Right lobe of liver (tissue), 6 donors: ENCODE data around the gene GSTP1. TPM values are rescaled to one million over a fixed set of nuclear protein-coding genes. Genes with fewer than 3 reads are reported as not detected.

ENCODE experiments used
- ATAC-seq, 4 donors: fragments of 200-7000 bp; cut with Tn5 transposase; one replicate each; pipeline ENCODE4 v1.9.1; 2020; ENCODE audit warnings: mild to moderate bottlenecking in 4 of 4, moderate library complexity in 4 of 4
- DNase-seq, 3 donors: peaks; one replicate each; pipeline ENCODE4 v3.0.0-alpha.2; 2020
- H3K27ac ChIP-seq, 3 donors: fragments of 200-600 bp; one replicate each; pipeline ENCODE4 v1.8.0; 2022
- H3K27me3 ChIP-seq, 2 donors: fragments of 200-600 bp; one replicate each; pipeline ENCODE4 v1.8.0; 2022
- H3K36me3 ChIP-seq, 4 donors: fragments of 200-600 bp; sonication (generic) in 1 of 4; one replicate each; pipeline versions ENCODE4 v1.5.1 to v1.8.0; 2017 to 2022; ENCODE audit warnings: control low read depth in 1 of 4
- H3K4me1 ChIP-seq, 4 donors: fragments of 200-600 bp; sonication (generic) in 1 of 4; one replicate each; pipeline versions ENCODE4 v1.5.1 to v1.8.0; 2017 to 2022; ENCODE audit warnings: control low read depth in 1 of 4
- H3K4me3 ChIP-seq, 3 donors: fragments of 200-600 bp; one replicate each; pipeline ENCODE4 v1.8.0; 2022
- H3K9me3 ChIP-seq, 4 donors: fragments of 200-600 bp; sonication (generic) in 1 of 4; one replicate each; pipeline versions ENCODE4 v1.5.1 to v1.8.0; 2017 to 2022; ENCODE audit warnings: control low read depth in 1 of 4
- CTCF ChIP-seq, 4 donors: fragments of 200-600 bp in 3 of 4; fragments of 450-650 bp in 1 of 4; IDR thresholded peaks; one replicate each; pipeline versions ENCODE4 v1.5.1 to v1.8.0; 2016 to 2022; ENCODE audit warnings: antibody characterized with exemption in 4 of 4, mild to moderate bottlenecking in 2 of 4
- POLR2A ChIP-seq: fragments of 450-650 bp; IDR thresholded peaks from one replicate; pipeline ENCODE4 v1.6.1; 2017; ENCODE audit warnings: antibody characterized with exemption, mild to moderate bottlenecking
- WGBS: methylation state at CpG from one replicate; pipeline ENCODE4 v1.1.6; 2018; ENCODE audit warnings: low coverage, low lambda C conversion rate; ENCODE audit not compliant: insufficient coverage; ENCODE audit errors: missing lambda C conversion rate; 5-methylcytosine and 5-hydroxymethylcytosine counted together
- intact Hi-C, 2 donors: fragments of 100-400 bp; cut with DNase I; formaldehyde crosslinking; loops; one replicate each; pipeline versions ENCODE4 v1.11.2 to v1.14.1; 2022
- total RNA-seq, 6 experiments: library from RNA; depleted of rRNA in 2 of 6; stranded (reverse); fragments of >200 nt in 2 of 6; fragmentation: NEBNext Ultra II Directional in 3 of 6; extraction: Animal tissue kit (Norgen Biotek cat#: 25700) in 3 of 6; gene quantifications; one replicate each; pipeline versions ENCODE4 v1.1.0 to v1.2.4, GENCODE V29; 2016 to 2023
- donor health status: DM: no; HTN: yes; CAD: no.
- donor health status: DM: no; HTN: no; CAD: no.
- donor health status: DM: no; HTN: no; CAD: no.
- donor health status: DM: no; HTN: yes; CAD: no.
- donor health status: DM: no; HTN: yes; CAD: no.

Gene GSTP1
- total RNA-seq, 6 experiments from 2014 or later: 16.6 to 51.4 (median 32.3) TPM

GRCh38 chr11:67538823-67539505, 44.6 kb upstream of the GSTP1 start:
- DNase-seq (no peak), ATAC-seq (peak in 1 of 4 donors; percentile 11)
- no peak overlapping the region for H3K4me3 ChIP-seq
- H3K27me3 ChIP-seq: no peaks in the 10 kb centered on the region
- H3K36me3 ChIP-seq: no peaks in the 10 kb centered on the region
- WGBS: 100% methylated on average over 1 of the region's 10 CpGs
- H3K27ac ChIP-seq: no peak overlapping the region
- H3K4me1 ChIP-seq: no peaks in the 10 kb centered on the region
- intact Hi-C loops: no loop called here
- no peak for TF ChIP-seq POLR2A
- no peak for TF ChIP-seq CTCF (IDR thresholded peaks at IDR 0.05)
- no peaks in the 10 kb centered on the region for H3K9me3 ChIP-seq

GRCh38 chr11:67539550-67539949, 44.1 kb upstream of the GSTP1 start:
- Histone ChIP-seq H3K4me1 (peaks cover 0 to 4% (median under 1%) of the 10 kb centered on the region in 4 donors), H3K9me3 (no peaks in the 10 kb centered on the region), H3K36me3 (no peaks in the 10 kb centered on the region), H3K4me3 (no peak overlapping the region), H3K27ac (no peak overlapping the region), H3K27me3 (no peaks in the 10 kb centered on the region)
- 64% methylated on average over 4 of the region's 4 CpGs for WGBS
- intact Hi-C loops: no loop called here
- no peak for DNase-seq
- TF ChIP-seq POLR2A (no peak), CTCF (IDR thresholded peaks at IDR 0.05) (no peak)
- ATAC-seq: no peak

GRCh38 chr11:67541198-67541597, 42.4 kb upstream of the GSTP1 start:
- no peak overlapping the region for H3K4me3 ChIP-seq
- ATAC-seq: no peak
- intact Hi-C loops: no loop called here
- no peak for DNase-seq
- peaks cover 0 to 13% (median 3%) of the 10 kb centered on the region in 4 donors for H3K4me1 ChIP-seq
- no peaks in the 10 kb centered on the region for H3K9me3 ChIP-seq
- no CpG with 5 or more reads among the region's 6 CpGs for WGBS
- H3K27ac ChIP-seq: no peak overlapping the region
- no peak for TF ChIP-seq POLR2A
- TF ChIP-seq CTCF (IDR thresholded peaks at IDR 0.05): no peak
- no peaks in the 10 kb centered on the region for H3K27me3 ChIP-seq
- no peaks in the 10 kb centered on the region for H3K36me3 ChIP-seq

GRCh38 chr11:67542169-67542568, 41.4 kb upstream of the GSTP1 start:
- H3K36me3 ChIP-seq: no peaks in the 10 kb centered on the region
- no peaks in the 10 kb centered on the region for H3K9me3 ChIP-seq
- no peak overlapping the region for H3K27ac ChIP-seq
- intact Hi-C loops: no loop called here
- H3K4me3 ChIP-seq: no peak overlapping the region
- no peaks in the 10 kb centered on the region for H3K27me3 ChIP-seq
- DNase-seq (no peak), ATAC-seq (no peak)
- TF ChIP-seq POLR2A (no peak), CTCF (IDR thresholded peaks at IDR 0.05) (no peak)
- peaks cover 0 to 13% (median 3%) of the 10 kb centered on the region in 4 donors for H3K4me1 ChIP-seq
- 50% methylated on average over 3 of the region's 3 CpGs for WGBS
